GM19438 (cell line): Measurements from ENCODE around the gene FTH1.

ENCODE experiments used
- ATAC-seq: cut with Tn5 transposase; IDR thresholded peaks from one replicate; pipeline ENCODE4 v1.9.1; 2021; ENCODE audit warnings: low read depth; ENCODE audit not compliant: unreplicated experiment

Gene FTH1

DNA sequence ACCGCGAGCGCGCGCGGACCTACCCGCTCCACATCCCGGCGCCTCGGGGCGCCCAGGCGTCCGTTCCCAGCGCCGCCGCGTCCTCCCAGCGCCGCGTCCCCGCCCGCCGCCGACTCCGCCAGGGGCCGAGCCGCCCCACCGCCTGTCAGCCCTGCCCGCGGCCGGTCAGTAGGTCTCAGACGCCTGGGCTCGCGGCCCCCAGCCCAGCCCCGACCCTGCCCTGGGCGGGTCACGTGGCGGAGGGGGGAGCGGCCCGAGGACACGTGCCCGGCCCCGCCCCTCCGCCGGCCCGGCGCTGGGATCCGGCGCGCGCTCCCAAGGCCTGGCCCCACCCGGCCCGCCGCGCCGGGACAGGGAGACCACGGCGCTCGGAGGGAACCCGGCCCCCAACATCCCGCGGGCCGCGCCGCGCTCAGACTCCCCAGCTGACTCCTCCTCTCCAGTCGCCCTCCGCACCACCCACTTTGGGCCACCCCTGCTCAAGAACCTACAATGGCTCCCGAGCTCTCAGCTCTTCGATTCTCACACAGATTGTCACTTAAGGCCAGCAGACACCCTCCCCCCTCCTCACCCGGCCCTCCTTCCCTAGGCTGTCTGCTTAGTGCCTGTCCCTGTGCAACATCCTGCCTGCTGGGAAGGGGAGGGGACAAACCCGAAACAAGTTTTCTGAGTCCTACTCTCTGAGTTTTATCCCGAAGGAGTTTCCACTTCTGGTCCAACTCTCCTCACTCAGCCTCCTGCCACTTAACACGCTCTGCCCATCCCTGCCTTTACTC, 49.9 kb downstream of the FTH1 start, which contains the start of gene RAB3IL1:
Gene RAB3IL1 (minus strand): TSS at position 233 of the 776 bp plus-strand sequence. CDS start 199 bp downstream, at position 34.
- no peak for ATAC-seq

DNA sequence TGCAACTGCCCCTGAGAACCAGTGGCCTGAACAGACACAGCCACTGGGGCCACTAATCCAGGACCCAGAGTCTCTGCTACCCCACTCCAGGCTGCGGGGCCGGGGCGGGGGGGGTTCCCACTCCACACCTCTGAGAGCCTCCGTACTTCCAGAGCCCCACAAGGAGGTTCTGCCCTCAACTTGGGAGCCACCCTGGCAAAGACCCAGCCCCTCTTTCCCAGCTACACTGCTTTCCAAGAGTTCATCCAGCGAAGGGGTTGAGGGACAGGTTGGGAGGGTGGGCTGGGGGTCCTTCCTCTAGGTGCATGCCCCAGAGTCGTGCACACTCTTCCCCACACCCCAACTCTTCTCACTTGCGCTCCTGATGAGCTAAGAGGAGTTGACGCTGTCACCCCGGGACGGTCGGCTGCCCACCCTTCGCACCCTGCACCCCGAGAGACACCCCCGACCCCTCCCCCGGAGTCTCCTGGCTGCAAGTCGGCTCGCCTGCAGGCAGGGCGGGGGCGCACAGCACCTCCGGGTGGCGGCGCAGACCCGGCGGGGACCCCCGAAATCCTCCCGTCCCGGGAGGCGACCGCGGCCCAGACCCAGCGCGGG, 50.6 kb downstream of the FTH1 start:
- no peak for ATAC-seq

DNA sequence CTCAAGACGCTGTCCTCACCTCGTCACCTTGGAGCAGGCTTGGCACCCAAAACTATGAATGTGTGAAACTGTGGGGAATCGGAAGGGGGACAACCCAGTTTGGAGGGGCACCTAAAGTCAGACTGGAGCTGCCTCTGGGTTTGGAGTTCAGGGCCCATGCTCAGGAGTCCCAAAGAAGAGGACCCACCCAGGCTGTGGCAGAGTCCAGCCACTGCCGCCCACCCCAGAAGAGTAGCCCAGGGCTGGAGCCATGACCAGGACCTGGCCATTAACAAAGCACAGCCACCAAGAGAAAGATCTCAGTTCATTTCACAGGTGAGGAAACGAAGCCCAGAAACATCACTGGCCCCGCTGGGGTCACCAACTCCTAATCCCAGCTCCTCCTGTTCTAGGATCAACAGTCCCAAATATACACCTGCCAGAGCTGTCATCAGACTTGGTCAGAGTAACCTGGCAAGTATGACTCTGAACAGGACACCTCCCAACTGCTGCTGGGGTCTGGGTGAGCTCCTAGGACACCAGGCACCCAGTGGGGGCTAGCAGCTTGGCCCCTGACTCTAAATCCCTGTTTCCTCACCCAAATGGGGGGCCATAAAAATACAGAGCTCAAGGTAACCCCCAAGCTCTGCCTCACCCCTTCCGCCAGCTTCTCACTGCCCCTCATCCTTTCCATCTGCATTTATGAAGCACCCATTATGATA, 52.8 kb downstream of the FTH1 start:
- no peak for ATAC-seq
